A172 (cell line): ENCODE results near the gene CDK5RAP1. TPM values are rescaled to one million over a fixed set of nuclear protein-coding genes. Genes with fewer than 3 reads are reported as not detected.

Experiments
- DNase-seq: peaks from one replicate; pipeline ENCODE4 v3.0.0-alpha.2; 2015; ENCODE audit warnings: low spot score
- total RNA-seq: library from RNA; depleted of rRNA; stranded (reverse); fragments of >200 nt; shearing (Covaris generic); gene quantifications from 2 replicates; pipeline ENCODE4 v1.2.3, GENCODE V29; 2014

CDK5RAP1 gene
- total RNA-seq, 1 experiment from 2014 or later: 94.3 TPM

DNA sequence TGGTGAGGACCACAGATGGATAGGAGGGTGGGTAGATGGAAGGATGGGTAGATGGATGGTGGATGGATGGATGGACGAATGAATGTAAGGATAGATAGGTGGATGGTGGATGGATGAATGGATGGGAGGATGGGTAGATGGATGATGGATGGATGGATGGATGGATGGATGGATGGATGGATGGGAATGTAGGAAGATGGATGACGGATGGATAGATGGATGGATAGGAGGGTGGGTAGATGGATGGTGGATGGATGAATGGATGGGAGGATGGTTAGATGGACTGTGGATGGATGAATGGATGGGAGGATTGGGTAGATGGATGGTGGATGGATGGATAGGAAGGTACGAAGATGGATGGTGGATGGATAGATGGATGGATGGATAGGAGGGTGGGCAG, 67.2 kb downstream of the CDK5RAP1 start:
- DNase-seq: no peak

DNA sequence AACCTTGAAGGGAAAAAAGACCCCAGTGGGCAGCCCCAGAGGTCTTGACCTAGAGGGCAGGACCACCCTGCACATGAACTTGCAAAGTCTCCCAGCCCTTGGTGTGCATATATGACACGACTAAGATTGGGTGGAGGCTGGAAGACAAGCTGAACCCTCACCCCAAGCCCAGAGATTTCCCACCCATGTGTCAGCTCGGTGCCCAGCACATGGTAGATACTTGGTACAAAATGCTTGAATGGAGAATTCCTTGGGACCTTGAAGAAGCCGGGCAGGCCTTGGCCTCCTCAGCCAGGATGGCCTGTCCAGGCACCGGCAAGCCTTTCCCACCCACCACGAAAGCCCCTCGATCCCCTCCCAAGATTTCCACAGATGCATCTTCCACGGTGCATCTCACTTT, 67.7 kb downstream of the CDK5RAP1 start:
- no peak for DNase-seq

DNA sequence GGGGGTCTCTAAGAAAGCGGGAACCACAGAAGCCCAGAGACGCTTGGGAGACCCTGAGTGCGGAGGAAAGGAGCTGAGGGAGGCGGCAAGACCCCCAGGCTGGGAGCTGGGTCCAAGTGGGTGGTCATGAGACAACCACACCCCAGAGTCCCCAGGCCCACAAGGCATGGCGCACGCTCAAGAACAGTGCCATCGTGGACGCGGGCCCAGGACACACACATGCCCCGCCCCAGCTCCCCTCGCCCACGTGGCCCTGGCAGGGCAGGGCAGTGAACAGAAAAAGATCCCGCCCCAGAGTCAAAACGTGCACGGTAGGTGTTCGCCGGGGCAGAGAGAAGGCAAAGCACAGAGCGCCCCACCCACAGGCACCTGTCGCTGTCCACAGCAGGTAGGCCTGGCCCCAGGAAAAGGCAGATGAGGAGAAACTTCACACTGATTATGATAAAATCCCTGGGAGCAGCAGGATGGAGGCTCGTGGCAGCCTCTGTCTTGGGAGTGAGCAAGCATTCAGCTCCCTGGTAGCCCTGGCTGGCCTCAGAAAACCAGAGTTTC, 68.3 kb downstream of the CDK5RAP1 start:
- no peak for DNase-seq

DNA sequence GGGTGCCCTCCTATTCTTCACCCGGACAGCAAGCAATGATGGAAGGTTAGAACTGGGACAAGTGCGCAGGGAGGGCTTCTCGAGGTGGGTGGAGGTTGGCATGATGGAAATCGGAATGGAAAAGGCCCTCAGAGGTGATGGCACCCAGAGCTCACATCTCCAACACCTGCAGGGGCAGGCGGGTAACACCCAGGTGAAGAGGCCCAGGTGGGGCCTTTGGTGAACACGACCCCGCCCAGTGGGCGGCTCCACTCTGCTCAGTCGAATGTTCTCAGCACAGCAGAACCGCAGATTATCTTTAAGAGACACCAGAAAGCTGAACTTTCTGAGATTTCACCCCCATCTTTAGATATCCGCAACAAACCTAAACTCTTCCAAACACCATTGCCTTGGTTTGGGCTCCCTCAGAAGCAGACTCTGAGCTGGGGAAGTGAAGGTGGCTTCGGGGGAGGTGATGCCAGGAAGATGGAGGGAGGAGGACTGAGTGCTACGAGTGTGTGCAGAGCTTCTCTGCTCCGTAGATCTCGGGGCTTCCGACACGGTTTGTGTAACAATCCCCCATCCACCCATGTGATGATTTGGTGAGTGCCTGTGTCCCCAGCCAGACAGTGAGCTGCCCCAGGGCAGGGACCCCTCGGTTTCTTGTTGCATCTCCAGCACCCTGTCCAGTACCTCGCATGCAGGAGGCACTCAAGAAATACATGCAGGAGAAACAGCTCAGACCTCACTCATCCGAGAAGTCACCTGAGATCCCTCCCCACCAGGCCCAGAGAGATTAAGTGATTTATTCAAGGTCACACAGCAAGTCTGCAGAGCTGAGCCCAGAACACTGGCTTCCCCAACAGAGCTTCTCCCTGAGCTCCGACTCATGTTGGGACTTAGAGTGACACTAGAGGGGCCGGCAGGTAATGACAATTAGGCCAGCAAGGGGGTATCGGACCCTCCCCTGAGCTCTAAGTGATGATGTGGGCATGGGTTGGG, 72.9 kb downstream of the CDK5RAP1 start:
- no peak for DNase-seq

DNA sequence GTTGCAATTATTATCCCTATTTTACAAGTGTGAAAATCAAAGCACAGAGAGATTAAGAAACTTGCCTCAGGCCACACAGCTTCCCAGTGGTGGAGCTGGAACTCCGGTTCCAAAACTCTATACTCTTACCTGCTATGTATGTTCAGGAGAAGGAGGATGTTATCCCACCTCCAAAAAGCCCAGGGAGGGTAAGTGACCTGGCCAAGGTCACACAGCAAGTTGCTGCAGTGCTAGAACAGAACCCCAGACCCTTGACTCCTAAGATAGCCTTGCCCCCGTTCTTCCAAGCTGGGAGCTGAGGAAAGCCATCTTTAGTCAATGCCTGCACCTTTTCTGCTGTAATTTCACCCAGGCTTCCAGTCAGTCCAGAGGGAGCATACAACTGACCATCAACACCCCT, 76.0 kb downstream of the CDK5RAP1 start:
- no peak for DNase-seq

DNA sequence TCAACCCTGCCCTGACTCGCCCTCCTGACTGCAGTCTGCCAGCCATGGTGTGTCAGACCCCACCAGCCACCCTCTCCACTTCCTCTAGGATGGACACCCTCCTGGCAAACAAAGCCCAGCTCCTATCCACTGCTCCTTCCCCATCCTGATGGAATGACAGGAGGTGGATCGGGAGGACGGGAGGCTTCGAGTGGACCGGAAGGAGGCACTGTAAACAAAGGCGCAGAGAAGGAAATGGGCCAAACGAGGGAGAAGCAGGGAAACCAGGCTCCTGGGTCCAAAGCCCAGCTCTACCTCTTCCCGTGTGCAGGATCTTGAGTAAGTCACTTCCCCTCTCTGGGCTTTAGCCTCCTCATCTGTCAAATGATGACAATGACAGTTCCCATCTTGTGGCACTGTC, 78.1 kb downstream of the CDK5RAP1 start:
- no peak for DNase-seq

DNA sequence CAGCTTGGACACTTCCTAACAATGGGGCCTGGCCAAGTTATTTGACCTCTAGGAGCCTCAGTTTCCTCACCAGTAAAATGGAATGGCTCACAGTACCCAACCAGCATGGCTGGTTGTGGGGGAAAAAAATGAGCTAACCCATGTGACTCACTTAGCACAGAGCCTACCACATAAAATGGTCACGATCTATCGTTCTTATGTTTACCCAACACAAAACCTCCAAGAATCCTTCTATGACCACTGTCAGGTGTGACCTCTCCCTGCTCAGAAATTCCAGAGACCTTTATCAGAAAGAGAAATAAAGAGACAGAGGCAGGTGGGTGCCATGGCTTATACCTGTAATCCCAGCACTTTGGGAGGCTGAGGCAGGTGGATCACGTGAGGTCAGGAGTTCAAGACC, 78.9 kb downstream of the CDK5RAP1 start:
- no peak for DNase-seq

DNA sequence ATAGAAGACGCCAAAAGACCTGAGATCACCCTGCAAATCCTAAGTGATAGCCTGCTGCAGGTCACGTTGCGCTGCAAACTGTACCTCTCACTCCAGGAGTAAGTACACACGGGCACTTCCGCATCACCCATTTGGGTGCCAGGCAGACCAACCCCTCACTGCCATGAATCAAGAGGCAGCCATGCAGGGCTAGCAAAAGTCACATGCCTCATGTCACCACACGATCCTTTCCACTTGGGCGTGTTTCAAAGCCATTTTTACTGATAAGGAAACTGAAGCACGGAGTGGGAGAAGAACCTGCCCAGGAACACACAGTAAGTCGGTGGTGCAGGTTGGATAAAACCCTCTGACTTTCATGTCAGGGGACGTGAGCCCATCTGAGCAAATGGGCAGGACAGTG, 81.3 kb downstream of the CDK5RAP1 start:
- no peak for DNase-seq

DNA sequence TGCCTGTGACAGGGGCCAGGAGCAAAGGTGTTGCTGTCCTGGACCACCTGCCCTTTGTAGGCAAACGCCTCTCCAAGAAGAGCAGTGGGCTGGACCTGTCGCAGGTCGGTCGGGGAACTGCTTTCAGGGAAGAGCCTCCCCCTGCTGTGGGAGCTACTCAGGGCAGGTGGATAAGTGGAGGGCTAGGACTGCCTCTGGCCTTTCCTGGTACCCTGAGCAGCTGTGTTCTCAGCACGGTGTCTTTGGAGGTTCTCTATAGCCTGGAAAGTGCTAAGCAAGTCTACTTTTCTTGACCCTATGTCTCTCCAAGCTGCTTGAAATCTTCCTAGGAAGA, 83.3 kb downstream of the CDK5RAP1 start:
- DNase-seq: no peak

DNA sequence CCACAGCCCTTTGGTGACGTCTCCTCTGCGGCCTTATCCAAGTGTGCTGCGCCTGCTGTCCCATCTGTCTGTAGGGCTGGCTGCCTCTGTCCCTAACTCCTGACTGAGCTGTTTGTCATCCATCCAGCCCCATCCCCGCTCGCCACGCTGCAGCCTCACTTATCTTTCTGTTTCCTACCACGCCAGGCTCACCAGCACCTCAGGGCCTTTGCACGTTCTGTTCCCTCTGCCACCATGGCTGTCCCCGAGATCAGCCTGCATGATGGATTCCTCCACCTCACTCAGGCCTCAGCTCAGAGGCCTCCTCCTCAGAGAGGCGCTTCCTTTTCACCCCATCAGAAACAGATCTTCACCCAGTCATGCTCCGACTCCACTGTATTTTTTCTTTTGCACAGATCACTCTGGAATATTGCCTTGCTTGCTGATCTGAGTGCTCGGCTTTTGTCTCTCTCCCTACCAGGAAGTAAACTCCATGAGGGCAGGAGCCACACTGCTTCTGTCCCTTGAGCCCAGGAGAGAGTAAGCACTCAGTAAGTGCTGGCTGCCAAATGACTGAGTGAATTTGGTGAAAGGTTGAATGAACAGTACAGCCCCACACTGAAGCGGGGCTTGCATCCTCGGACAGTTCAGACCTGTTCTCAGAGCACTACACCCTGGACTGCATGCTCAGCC, 83.8 kb downstream of the CDK5RAP1 start:
- DNase-seq: no peak

DNA sequence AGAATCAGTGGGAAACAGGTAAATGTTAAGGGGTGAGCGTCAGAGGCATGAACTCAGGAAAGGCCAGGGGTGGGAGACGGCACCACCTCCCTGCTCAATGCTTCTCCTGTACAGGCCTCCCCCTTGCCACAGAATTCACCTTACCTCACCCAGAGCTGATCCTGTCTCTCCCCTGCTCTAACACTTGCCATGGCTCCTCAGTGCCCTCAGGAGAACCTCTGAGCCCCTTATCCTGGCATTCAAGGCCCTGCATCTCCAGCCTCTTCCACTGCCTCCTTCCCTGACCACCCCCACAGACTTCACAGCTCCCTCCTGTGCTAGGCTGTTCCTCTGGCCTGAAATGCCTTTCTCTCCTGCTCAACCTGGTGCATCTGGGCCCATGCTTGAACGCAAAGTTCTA, 84.4 kb downstream of the CDK5RAP1 start:
- no peak for DNase-seq

DNA sequence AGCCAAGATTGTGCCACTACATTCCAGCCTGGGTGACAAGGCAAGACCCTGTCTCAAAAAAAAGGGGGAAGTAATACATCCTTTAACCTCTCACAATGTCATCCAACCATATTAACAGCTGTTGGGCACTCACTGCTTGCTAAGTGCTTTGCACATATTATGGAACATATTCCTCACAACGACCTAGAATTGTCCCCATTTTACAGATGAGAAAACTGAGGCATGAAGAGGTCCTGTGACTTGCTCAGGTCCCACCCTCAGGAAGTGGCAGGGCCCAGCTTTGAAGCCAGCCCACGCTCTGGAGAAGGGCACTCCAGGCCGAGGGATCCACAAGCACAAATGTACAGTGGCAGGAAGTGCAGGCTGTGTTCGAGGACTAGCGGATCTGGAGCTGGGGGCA, 85.0 kb downstream of the CDK5RAP1 start:
- DNase-seq: no peak

DNA sequence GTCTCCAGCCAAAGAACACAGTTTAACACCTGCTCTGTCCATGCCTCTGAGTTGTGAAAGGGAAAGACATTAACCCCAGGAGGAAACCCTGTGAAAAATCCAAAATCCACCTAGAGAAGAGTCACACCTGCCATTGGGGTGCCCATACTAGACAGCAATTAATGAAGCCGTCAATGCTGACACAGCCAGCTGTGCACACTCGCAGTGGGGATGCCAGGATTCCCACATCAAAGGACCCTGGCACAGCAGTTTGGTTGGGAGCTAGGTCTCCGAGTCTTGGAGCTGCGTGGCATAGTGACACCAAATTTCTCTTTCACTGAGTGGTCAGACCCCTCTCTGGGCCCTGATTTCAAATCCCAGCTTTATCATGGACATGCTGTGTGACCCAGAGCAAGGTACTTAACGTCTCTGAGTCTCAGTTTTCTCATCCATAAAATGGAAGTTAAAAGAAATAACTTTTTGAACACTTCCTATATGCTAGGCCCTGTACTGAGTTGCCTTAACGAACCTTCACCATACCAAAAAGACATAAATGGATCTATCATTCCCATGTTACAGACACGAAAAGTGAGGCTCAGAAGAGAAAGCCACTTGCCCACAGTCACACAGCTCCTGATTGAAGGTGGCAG, 87.5 kb downstream of the CDK5RAP1 start:
- DNase-seq: no peak

DNA sequence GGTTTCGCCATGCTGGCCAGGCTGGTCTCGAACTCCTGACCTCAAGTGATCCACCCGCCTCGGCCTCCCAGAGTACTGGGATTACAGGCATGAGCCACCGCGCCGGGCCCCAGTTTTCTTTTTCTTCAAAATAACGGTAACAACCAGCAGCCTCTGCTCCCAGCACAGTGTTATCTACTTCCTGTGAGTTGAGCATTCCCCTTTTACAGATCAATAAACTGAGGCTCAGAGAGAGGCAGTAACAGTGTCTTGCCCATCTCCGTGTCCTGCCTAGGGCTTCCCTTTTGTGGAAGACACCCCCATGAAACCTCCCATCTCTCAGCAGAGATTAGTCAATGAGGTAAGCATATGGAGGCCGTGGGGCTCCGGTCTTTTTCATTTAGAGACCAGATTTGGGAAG, 88.7 kb downstream of the CDK5RAP1 start:
- DNase-seq: no peak

DNA sequence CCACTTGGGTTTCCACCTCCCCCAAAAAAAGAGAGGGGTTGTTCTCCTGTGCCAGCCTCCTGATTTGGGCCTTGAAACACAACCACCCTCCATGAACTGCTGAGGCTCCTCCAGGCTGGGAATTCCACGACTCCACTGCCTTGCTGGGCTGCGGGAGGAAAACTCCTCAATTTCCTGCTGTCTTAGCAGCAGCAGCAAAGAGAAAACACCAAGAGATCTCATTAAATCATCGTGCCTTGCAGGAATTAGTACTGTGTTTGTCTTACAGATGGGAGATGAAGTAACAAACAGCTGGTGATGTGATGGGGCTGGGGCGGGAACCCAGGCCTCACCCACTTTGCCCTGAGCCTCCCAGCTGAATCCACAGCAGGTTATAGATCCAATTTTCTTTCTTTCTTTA, 89.3 kb downstream of the CDK5RAP1 start:
- DNase-seq: no peak

DNA sequence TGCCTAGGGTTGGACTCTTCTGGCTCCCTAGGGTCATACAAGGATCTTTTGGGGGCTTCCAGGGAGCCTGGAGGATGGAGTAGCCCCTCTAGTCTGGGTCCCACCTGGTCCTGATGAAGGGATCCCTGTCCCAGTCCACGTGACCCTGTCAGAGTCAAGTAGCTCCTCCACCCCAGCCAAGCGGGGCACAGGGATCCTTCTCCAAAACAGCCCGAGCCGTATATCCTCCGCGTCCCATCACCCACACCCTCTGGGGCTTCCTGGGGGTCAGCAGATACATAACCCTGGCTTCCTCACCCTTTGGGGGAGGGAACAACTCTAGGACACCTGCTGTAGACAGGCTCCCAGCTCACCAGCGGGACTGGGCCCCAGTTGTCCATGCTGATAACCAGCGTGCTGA, 90.3 kb downstream of the CDK5RAP1 start:
- DNase-seq: no peak

DNA sequence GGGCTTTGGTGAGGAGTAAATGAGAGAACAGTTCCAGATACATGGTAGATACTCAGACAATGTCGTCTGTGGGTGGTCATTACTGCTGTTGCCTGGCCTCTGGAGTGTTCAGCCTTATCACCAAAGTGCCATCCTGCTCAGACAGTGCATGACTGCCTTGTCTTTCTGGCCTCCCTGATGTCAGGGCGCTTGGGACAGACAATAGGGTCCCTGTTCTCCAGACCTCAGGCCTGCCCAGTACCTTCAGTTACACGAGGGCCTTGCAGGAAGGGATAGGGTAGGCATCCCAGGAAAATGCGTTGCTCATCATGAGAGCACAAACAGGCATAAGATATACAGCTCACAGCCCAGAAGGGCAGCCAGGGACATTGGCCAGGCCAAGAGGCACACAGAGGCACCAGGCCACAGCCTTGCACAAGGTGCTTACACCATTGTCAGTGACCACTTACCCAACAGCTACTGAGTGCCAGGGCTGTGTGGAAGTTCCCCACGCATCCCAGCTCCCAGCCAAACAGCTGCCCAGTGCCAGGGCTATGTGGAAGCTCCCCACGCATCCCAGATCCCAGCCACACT, 90.9 kb downstream of the CDK5RAP1 start:
- no peak for DNase-seq

DNA sequence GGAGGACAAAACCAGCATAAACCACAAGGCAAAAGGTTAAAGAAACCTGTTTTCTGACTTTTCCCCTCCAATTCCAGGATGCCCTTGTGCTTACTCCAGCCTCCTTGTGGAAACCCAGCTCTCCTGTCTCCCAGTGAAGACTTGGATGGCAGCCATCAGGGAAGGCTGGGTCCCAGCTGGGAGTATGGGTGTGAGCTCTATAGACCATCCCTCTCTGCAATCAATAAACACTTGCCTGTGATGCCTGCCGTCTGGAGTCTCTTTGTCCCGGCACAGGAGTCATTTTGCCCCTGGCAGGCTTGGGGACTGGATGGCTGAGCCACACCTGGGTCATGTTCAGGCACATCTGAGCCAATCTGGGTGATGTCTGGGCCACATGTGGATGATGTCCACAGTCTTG, 91.7 kb downstream of the CDK5RAP1 start:
- DNase-seq: no peak
